GM12891 (cell line): ENCODE results near the gene CCDC170.

Source experiments
- POLR2A ChIP-seq: IDR thresholded peaks from 2 replicates; pipeline ENCODE4 v1.6.1; 2011; ENCODE audit warnings: low read depth, low read length, control low read depth
- POU2F2 ChIP-seq: IDR thresholded peaks from 2 replicates; pipeline ENCODE4 v1.6.1; 2011; ENCODE audit warnings: low read depth, mild to moderate bottlenecking, control low read depth, low read length, moderate library complexity

DNA sequence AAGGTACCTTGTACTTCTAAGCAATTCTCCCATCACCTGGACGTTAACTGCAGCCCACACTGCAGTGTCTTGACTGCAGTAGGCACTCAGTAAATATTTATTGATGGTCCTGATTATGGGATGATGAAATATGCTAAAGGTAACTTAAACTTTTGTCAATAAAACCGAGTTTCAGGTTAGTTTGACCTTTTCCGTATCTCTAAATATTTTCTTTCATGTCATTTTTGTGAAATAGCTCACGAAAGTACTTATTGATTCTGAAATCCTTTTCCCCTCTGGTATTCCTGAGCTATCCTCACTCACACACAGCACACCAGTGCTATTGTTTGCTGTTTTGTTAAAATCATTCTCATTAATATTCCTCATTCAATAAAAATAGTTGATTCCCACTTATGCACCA is 164.3 kb downstream of the CCDC170 start:
- TF ChIP-seq POLR2A (no peak), POU2F2 (no peak)
